Psoas muscle (tissue), 8 donors: ENCODE data around the gene DRAM1. TPM values are rescaled to one million over a fixed set of nuclear protein-coding genes. Genes with fewer than 3 reads are reported as not detected.

ENCODE experiments used
- ATAC-seq, 4 donors: fragments of 200-7000 bp; cut with Tn5 transposase; one replicate each; pipeline ENCODE4 v1.9.1; 2020; ENCODE audit warnings: moderate library complexity in 3 of 4, mild to moderate bottlenecking in 2 of 4
- DNase-seq, 2 donors: peaks; one replicate each; pipeline ENCODE4 v3.0.0-alpha.2; 2020
- H3K27ac ChIP-seq: fragments of 200-600 bp; one replicate; pipeline ENCODE4 v1.8.0; 2022
- H3K27me3 ChIP-seq, 3 donors: fragments of 200-600 bp in 1 of 3; one replicate each; pipeline versions ENCODE4 v1.6.1 to v1.8.0; 2013 to 2022; ENCODE audit warnings: low read length in 2 of 3, mild to moderate bottlenecking in 2 of 3, moderate library complexity in 1 of 3; ENCODE audit not compliant: insufficient read depth in 3 of 3
- H3K36me3 ChIP-seq, 2 donors: fragments of 200-600 bp in 1 of 2; one replicate each; pipeline versions ENCODE4 v1.6.1 to v1.8.0; 2013 to 2022; ENCODE audit warnings: low read depth in 1 of 2, mild to moderate bottlenecking in 1 of 2, moderate library complexity in 1 of 2; ENCODE audit not compliant: insufficient read depth in 1 of 2
- H3K4me1 ChIP-seq: fragments of 200-600 bp; one replicate; pipeline ENCODE4 v1.8.0; 2022
- H3K4me3 ChIP-seq: fragments of 200-600 bp; one replicate; pipeline ENCODE4 v1.8.0; 2022; ENCODE audit warnings: mild to moderate bottlenecking
- H3K9me3 ChIP-seq: fragments of 200-600 bp; one replicate; pipeline ENCODE4 v1.8.0; 2022
- WGBS, 3 donors: extraction: QIAGEN DNeasy Blood & Tissue Kit; methylation state at CpG; one replicate each; pipeline versions ENCODE4 v1.1.6 to v1.1.7; 2013; 5-methylcytosine and 5-hydroxymethylcytosine counted together
- intact Hi-C, 2 donors: fragments of 100-400 bp; cut with DNase I; formaldehyde crosslinking; loops; one replicate each; pipeline versions ENCODE4 v1.11.0 to v1.14.2; 2022
- polyA plus RNA-seq, 3 donors: library from polyadenylated mRNA; stranded (reverse); fragments of 200-250 nt; gene quantifications; one replicate each; pipeline ENCODE4 v1.2.3, GENCODE V29; 2013
- total RNA-seq, 4 donors: library from RNA; stranded (reverse); fragmentation: NEBNext Ultra II Directional in 2 of 4; extraction: Animal tissue kit (Norgen Biotek cat#: 25700) in 2 of 4; gene quantifications; one replicate each; pipeline versions ENCODE4 v1.2.1 to v1.2.4, GENCODE V29; 2021 to 2023
- TF ChIP-seq, protein P1 (sequence below): fragments of 200-600 bp; IDR thresholded peaks from one replicate; pipeline ENCODE4 v1.8.0; 2022; ENCODE audit warnings: antibody characterized with exemption
- donor health status: healthy with polysubstance abuse.
- donor health status: DM: no; HTN: no; CAD: no; lungs with moderate emphysema.
- donor health status: Bipolar disorder and iron deficiency.
- donor health status: healthy.
- donor health status: DM: yes; HTN: yes; CAD: no.
- donor health status: DM: no; HTN: no; CAD: no.
- donor health status: DM: no; HTN: no; CAD: no.
- donor health status: DM: yes; HTN: yes; CAD: no.

DRAM1 gene
- total and polyA plus RNA-seq, 7 donors = 2.8 to 6.8 (median 4.1) TPM

DNA sequence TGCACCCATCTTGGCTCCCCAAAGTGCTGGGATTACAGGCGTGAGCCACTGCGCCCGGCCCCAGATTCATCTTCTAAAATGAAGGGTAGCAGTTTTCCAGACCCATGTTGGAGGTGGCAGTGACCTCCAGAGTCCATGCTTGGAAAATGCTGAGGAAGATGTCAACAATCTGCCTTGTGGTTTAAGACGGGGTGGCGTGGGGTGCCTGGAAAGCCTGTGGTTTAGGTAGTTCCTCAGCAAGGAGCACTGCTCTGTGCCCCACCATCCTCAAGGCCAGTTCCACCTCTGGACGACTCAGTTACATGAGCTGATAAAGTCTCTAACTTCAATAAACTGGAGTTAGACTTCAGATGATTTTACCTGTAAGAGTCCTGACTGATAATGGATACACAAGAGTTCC, 48.6 kb downstream of the DRAM1 start:
- 81 to 89% (median 86%) methylated on average over 6 of the region's 6 CpGs for WGBS, 3 donors

DNA sequence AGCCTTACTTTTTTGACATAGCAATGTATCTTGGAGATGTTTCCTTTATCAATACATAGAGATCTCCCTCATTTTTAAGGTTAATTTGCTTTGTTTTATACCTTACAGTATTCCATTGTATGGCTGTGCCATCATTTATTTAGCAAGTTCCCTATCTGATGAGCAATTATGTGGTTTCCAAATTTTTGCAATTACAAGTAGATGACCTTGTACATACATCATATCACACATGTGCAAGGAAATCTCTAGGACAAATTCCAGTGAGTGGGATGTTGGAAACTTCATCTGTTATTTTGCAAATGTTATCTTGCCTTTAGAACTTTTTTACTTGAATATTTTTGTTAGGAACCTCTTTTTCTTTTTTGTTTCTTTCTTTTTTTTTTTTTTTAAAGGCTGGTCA, 49.7 kb downstream of the DRAM1 start:
- ATAC-seq = no peak
- H3K4me1 ChIP-seq = no peaks in the 10 kb centered on the region
- H3K36me3 ChIP-seq = no peaks in the 10 kb centered on the region
- TF ChIP-seq, protein P1, sequence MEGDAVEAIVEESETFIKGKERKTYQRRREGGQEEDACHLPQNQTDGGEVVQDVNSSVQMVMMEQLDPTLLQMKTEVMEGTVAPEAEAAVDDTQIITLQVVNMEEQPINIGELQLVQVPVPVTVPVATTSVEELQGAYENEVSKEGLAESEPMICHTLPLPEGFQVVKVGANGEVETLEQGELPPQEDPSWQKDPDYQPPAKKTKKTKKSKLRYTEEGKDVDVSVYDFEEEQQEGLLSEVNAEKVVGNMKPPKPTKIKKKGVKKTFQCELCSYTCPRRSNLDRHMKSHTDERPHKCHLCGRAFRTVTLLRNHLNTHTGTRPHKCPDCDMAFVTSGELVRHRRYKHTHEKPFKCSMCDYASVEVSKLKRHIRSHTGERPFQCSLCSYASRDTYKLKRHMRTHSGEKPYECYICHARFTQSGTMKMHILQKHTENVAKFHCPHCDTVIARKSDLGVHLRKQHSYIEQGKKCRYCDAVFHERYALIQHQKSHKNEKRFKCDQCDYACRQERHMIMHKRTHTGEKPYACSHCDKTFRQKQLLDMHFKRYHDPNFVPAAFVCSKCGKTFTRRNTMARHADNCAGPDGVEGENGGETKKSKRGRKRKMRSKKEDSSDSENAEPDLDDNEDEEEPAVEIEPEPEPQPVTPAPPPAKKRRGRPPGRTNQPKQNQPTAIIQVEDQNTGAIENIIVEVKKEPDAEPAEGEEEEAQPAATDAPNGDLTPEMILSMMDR = no peak
- no peak for DNase-seq
- H3K9me3 ChIP-seq = no peaks in the 10 kb centered on the region
- no peaks in the 10 kb centered on the region for H3K27me3 ChIP-seq
- no peak overlapping the region for H3K4me3 ChIP-seq
- no peak overlapping the region for H3K27ac ChIP-seq
- intact Hi-C loops = no loop called here

More for the DNA sequence above, 48.6 kb downstream of the DRAM1 start:
- no peaks in the 10 kb centered on the region for H3K27me3 ChIP-seq
- intact Hi-C loops = no loop called here
- H3K4me1 ChIP-seq = no peaks in the 10 kb centered on the region
- ATAC-seq = no peak
- TF ChIP-seq, protein P1 = no peak
- DNase-seq = peak in 1 of 2 donors; percentile 50
- no peaks in the 10 kb centered on the region for H3K9me3 ChIP-seq
- peak overlapping the region; percentile 50 for H3K27ac ChIP-seq
- H3K36me3 ChIP-seq = no peaks in the 10 kb centered on the region
- H3K4me3 ChIP-seq = no peak overlapping the region

DNA sequence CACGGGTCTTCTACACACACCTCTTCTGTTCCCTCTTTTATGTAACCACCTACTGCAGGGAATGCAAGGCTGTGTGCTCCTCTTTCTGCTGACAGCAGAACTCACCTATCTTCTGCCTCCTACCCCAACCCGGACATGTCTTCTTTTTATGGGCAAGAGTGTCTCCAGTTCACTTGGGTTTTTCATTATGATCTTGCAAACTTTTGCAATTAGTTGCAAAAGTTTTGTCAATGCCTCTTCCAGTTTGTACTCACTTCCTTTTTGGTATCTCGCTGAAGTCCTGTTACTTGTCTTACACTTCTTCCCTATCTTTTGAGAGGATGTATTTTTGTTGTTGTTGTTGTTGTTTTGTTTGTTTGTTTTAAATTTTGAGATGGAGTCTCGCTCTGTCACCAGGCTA, 50.6 kb downstream of the DRAM1 start:
- H3K36me3 ChIP-seq = no peaks in the 10 kb centered on the region
- intact Hi-C loops = no loop called here
- no peak overlapping the region for H3K4me3 ChIP-seq
- no peak for DNase-seq
- 87 to 94% (median 92%) methylated on average over 4 of the region's 4 CpGs for WGBS, 3 donors
- H3K27me3 ChIP-seq = no peaks in the 10 kb centered on the region
- no peaks in the 10 kb centered on the region for H3K9me3 ChIP-seq
- H3K4me1 ChIP-seq = no peaks in the 10 kb centered on the region
- no peak overlapping the region for H3K27ac ChIP-seq
- ATAC-seq = no peak
- TF ChIP-seq, protein P1 = no peak

DNA sequence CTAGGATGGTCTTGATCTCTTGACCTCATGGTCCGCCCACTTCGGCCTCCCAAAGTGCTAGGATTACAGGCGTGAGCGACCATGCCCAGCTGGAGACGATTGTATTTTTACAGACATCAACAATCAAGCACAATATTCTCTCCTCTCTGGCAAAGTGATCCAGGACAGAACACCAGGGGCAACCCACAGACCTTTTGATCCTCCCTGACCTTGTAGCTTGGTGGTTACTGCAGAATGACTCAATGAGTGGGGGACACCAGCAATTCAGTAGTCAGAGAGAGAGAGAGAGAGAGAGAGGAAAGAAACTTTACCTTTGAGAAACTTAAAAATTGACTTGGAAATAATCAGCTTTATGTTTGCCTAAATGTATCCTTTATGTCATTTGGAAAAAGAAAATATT, 51.2 kb downstream of the DRAM1 start:
- Histone ChIP-seq H3K4me3 (no peak overlapping the region), H3K9me3 (no peaks in the 10 kb centered on the region), H3K27me3 (no peaks in the 10 kb centered on the region), H3K36me3 (no peaks in the 10 kb centered on the region), H3K4me1 (no peaks in the 10 kb centered on the region), H3K27ac (no peak overlapping the region)
- intact Hi-C loops = no loop called here
- ATAC-seq = no peak
- WGBS, 3 donors = 81 to 82% (median 82%) methylated on average over 5 of the region's 5 CpGs
- TF ChIP-seq, protein P1 = no peak
- no peak for DNase-seq

DNA sequence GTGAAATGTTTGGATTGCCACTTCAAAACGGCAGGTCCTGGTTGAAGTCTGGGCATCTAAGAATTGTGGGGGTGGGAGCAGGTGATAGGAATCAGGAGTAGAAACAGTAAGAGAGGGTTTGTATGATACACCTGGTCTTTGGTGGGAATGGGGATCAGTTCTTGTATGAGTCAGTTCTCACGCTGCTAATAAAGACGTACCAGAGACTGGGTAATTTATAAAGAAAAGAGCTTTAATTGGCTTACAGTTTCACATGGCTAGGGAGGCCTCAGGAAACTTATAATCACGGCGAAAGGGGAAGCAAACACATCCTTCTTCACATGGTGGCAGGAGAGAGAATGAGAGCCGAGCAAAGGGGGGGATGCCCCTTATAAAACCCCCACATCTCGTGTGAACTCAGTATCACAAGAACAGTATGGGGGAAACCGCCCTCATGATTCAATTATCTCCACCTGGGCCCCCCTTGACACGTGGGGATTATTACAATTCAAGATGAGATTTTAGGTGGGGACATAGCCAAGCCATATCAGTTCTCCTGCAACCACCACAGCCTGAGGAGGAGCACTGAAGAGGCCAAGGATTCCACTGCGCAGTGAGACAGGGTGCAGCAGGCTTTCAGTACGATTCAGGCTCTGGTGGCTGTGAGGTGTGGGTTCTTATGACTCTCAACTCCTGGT, 52.1 kb downstream of the DRAM1 start:
- no peak overlapping the region for H3K4me3 ChIP-seq
- no peaks in the 10 kb centered on the region for H3K9me3 ChIP-seq
- TF ChIP-seq, protein P1 = no peak
- H3K27ac ChIP-seq = no peak overlapping the region
- no peaks in the 10 kb centered on the region for H3K4me1 ChIP-seq
- WGBS, 3 donors = 80 to 85% (median 84%) methylated on average over 11 of the region's 11 CpGs
- ATAC-seq (no peak), DNase-seq (no peak)
- no peaks in the 10 kb centered on the region for H3K27me3 ChIP-seq
- intact Hi-C loops = loop anchor here (10.0 kb wide), 2 partner anchors 185 to 835 kb away; no protein-coding TSS in a partner anchor
- no peaks in the 10 kb centered on the region for H3K36me3 ChIP-seq
